Vagina (tissue), 2 donors: ENCODE measurements around the gene NLRX1.

Source experiments
- CTCF ChIP-seq, 3 experiments: fragments of 450-650 bp in 2 of 3; fragments of 200-600 bp in 1 of 3; sonication (generic) in 1 of 3; IDR thresholded peaks; one replicate each; pipeline ENCODE4 v1.5.1; 2017 to 2019; ENCODE audit warnings: antibody characterized with exemption in 3 of 3, mild to moderate bottlenecking in 2 of 3, moderate library complexity in 2 of 3
- POLR2AphosphoS5 ChIP-seq, 2 donors: sonication (generic); formaldehyde crosslinking; IDR thresholded peaks; one replicate each; pipeline ENCODE4 v1.9.0; 2017; ENCODE audit warnings: antibody characterized with exemption in 2 of 2, mild to moderate bottlenecking in 2 of 2, low read depth in 1 of 2; ENCODE audit not compliant: insufficient read depth in 1 of 2

- TF ChIP-seq CTCF (IDR thresholded peaks at IDR 0.05) (no peak), POLR2AphosphoS5 (IDR thresholded peaks at IDR 0.05; ENCODE audit: insufficient read depth in 1 of 2, low read depth in 1 of 2) (no peak)
These were observed 7.1 kb downstream of the NLRX1 start for GRCh38 chr11:119175493-119176077.
